VCaP (cell line): ENCODE results near the gene GPATCH4.
"Not testable (repeated sequence)": the region's sequence is repeated elsewhere in the genome, so short reads cannot be mapped to it uniquely, and the experiment has no call there.

Source experiments
- H3K27ac ChIP-seq: fragments of 450-650 bp; 2 replicates; pipeline ENCODE4 v1.5.1; 2017
- CTCF ChIP-seq: fragments of 450-650 bp; conservative IDR thresholded peaks from 2 replicates; pipeline ENCODE4 v1.5.1; 2017; ENCODE audit warnings: mild to moderate bottlenecking, moderate library complexity

The GPATCH4 gene

GRCh38 chr1:156590326-156591180, 10.7 kb downstream of the GPATCH4 start:
- no peak for TF ChIP-seq CTCF
- peak overlapping the region; percentile 84 for H3K27ac ChIP-seq

GRCh38 chr1:156589546-156589945, 11.7 kb downstream of the GPATCH4 start:
- no peak for TF ChIP-seq CTCF
- no peak overlapping the region for H3K27ac ChIP-seq

GRCh38 chr1:156587927-156588326, 13.4 kb downstream of the GPATCH4 start:
- not testable (repeated sequence) for H3K27ac ChIP-seq

GRCh38 chr1:156586892-156587477, 14.3 kb downstream of the GPATCH4 start:
- H3K27ac ChIP-seq: no peak overlapping the region
- TF ChIP-seq CTCF: no peak

GRCh38 chr1:156586323-156586722, 15.0 kb downstream of the GPATCH4 start:
- no peak for TF ChIP-seq CTCF
- no peak overlapping the region for H3K27ac ChIP-seq

GRCh38 chr1:156584813-156585212, 16.5 kb downstream of the GPATCH4 start:
- H3K27ac ChIP-seq: no peak overlapping the region
- TF ChIP-seq CTCF: no peak; the same call in 1 of the 2 replicates

GRCh38 chr1:156583821-156584622, 17.3 kb downstream of the GPATCH4 start:
- H3K27ac ChIP-seq: no peak overlapping the region
- TF ChIP-seq CTCF: peak; percentile 86
